NCI-H345 (cell line): ENCODE measurements around the gene ID4.
"Not testable (repeated sequence)": the region's sequence is repeated elsewhere in the genome, so short reads cannot be mapped to it uniquely, and the experiment has no call there.

Experiments used
- DNase-seq: peaks from one replicate; lab custom pipeline; 2025; lab: John Stamatoyannopoulos, UW

Gene ID4

GRCh38 chr6:19833947-19834346 is 3.2 kb upstream of the ID4 start:
- DNase-seq: no peak

- DNase-seq: no peak
These were observed 2.3 kb upstream of the ID4 start for GRCh38 chr6:19834858-19835257.

- no peak for DNase-seq
These were observed 1.6 kb upstream of the ID4 start for GRCh38 chr6:19835605-19836004.

- DNase-seq: no peak
These were observed 606 bp downstream of the ID4 start for GRCh38 chr6:19837511-19838441.

- peak; percentile 79 for DNase-seq
These were observed 1.5 kb downstream of the ID4 start for GRCh38 chr6:19838442-19839236.

GRCh38 chr6:19839237-19839546 is 2.0 kb downstream of the ID4 start:
- no peak for DNase-seq

- DNase-seq: no peak
These were observed 2.6 kb downstream of the ID4 start for GRCh38 chr6:19839788-19840187.

- peak; percentile 10 for DNase-seq
These were observed 4.0 kb downstream of the ID4 start for GRCh38 chr6:19841181-19841580.

GRCh38 chr6:19842030-19842615 is 5.0 kb downstream of the ID4 start:
- DNase-seq: no peak

- DNase-seq: no peak
These were observed 7.5 kb downstream of the ID4 start for GRCh38 chr6:19844689-19845088.

- DNase-seq: no peak
These were observed 8.3 kb downstream of the ID4 start for GRCh38 chr6:19845266-19846041.

GRCh38 chr6:19848465-19849029 is 11.4 kb downstream of the ID4 start:
- DNase-seq: no peak

GRCh38 chr6:19849196-19849595 is 12.0 kb downstream of the ID4 start:
- no peak for DNase-seq

GRCh38 chr6:19849755-19850154 is 12.6 kb downstream of the ID4 start:
- no peak for DNase-seq

GRCh38 chr6:19851241-19852089 is 14.3 kb downstream of the ID4 start:
- peak; percentile 75 for DNase-seq

- DNase-seq: no peak
These were observed 14.9 kb downstream of the ID4 start for GRCh38 chr6:19852090-19852457.

GRCh38 chr6:19852927-19853326 is 15.8 kb downstream of the ID4 start:
- no peak for DNase-seq

GRCh38 chr6:19854421-19855015 is 17.3 kb downstream of the ID4 start:
- not testable (repeated sequence) for DNase-seq

- DNase-seq: no peak
These were observed 18.4 kb downstream of the ID4 start for GRCh38 chr6:19855536-19855935.

GRCh38 chr6:19857139-19857538 is 20.0 kb downstream of the ID4 start:
- no peak for DNase-seq
